Suppressor macrophage (primary cell): ENCODE results near the gene NMRK2.
A peak's percentile ranks its signal among the peaks of the same experiment; 100 is the strongest.

Experiments
- DNase-seq, 4 experiments: peaks; one replicate each; pipeline ENCODE4 v3.0.0-alpha.2; 2020 to 2022

Gene NMRK2

GRCh38 chr19:3981736-3982681 is 49.1 kb downstream of the NMRK2 start:
- no peak for DNase-seq

DNA sequence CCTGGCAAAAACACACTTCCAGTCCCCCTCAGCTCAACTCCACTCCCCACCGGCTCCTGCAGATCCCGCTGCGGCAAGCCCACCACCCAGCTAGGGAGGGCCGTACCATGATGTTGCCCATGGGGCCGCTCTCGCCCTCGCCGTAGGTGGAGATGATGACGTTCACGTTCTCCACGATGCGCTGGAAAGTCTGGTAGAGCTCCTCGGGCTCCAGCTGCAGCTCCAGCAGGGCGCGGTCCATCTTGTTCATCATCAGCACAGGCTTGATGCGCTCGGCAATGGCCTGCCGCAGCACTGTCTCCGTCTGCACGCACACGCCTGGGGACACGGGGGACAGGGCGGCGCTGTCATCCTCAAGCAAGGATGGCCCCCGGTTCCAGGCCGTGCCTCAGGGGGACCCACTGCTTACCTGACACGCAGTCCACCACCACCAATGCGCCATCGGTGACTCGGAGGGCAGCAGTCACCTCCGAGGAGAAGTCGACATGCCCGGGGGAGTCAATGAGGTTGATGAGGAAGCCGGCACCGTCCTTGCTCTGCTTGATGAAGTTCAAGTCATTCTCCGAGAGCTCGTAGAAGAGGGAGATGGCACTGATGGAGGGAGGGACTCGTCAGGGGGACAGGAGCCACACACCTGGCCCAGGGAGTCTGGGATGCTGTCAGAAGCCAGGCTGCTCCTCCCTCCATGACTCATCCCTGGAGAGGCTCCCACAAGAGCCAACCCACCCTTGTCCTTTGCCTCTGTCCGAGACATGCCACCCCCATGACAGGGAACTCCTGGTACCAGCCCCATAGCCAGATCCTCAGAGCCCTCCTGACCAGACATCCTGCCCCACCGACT is 50.1 kb downstream of the NMRK2 start:
- DNase-seq = no peak

- DNase-seq = no peak
Measured at GRCh38 chr19:3983542-3983914, 50.7 kb downstream of the NMRK2 start.

DNA sequence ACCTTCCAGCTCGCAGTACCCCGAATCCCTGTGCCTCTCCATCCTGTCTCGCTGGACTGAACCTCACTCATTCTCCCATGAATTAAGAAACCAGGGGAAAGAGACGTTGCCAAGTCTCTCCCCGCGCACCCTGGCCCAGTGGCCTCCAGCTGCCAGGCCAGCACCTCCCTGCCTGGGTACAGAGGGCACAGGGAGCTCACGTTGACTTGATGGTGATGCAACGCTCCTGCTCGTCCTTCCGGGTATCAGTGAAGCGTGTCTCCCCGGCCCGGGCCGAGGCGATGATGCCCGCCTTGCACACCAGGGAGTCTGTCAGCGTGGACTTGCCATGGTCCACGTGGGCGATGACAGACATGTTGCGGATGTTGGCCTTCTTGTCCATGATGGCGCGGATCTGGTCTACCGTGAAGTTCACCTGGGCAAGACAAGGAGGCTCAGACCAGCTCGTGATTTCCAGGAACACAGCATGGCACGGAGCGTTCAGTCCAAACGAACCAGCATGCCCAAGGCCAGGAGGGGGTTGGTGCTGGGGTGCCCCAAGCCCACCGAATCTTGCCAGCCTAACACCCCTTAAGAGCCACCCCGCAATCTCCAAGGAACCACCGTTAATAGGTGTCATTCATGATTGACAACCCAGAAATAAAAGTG is 51.2 kb downstream of the NMRK2 start:
- peak in 3 of 4 experiments; percentile 34 to 52 (median 50) for DNase-seq

DNA sequence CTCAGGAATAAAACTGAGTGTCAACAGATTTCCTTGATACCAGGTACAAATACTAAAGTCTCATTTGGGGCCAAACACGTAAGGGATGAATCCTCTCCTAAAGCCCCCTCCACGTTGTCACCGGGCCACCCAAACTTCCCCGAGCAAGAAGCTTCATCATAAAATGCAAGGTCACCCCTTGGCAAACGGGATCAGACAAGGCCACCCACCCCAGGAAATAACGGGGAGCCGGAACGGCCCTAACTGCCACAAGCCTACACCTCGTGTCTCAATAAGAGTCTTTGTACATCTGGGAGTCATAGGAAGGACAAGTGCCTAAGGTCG is 51.7 kb downstream of the NMRK2 start:
- peak in 3 of 4 experiments; percentile 19 to 28 (median 27) for DNase-seq

GRCh38 chr19:3984908-3985642 is 52.2 kb downstream of the NMRK2 start, which contains the start of gene EEF2:
TSS of gene EEF2 (minus strand) at chr19:3985463. CDS start at chr19:3985380, 83 bp downstream.
- DNase-seq = peak; percentile 96 to 99 (median 98)

GRCh38 chr19:3985643-3986259 is 52.9 kb downstream of the NMRK2 start:
- peak in 1 of 4 experiments; percentile 27 for DNase-seq

DNA sequence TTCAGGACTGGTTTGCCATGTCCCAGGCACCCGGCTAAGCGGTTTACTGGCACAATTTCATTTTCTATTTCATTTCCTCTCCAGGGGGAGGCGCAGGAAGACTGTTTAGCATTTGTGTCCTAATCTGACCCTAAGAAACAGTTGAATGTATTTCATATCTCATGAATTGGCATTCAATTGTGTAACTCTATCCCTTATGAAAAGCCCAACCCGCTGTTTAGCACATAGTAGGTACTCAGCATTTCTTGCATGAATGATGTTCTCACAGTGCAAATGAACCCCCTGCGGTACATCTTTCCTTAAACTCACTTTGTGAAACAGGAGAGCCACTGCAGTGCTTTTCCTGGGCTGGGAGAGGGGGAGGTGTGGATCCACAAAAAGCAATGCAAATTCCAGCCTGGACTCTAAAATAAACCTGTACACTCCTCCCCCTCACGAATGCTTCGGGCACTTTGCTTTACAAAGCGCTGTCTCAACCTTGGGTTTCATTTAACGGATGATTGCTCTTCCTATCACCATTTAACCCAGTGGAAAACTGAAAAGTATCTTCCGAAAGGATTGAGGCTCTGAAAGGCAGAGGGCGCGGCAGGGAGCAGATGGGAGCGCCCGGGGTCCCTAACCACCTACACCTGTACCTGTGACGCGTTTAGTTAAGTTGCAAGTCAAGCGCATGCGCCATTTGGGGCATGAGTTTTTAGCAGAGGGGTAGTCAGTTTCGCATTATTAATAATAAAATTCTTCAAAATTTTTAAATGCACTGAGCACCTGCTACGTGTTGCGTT is 53.6 kb downstream of the NMRK2 start:
- DNase-seq = peak; percentile 78 to 91 (median 86)

DNA sequence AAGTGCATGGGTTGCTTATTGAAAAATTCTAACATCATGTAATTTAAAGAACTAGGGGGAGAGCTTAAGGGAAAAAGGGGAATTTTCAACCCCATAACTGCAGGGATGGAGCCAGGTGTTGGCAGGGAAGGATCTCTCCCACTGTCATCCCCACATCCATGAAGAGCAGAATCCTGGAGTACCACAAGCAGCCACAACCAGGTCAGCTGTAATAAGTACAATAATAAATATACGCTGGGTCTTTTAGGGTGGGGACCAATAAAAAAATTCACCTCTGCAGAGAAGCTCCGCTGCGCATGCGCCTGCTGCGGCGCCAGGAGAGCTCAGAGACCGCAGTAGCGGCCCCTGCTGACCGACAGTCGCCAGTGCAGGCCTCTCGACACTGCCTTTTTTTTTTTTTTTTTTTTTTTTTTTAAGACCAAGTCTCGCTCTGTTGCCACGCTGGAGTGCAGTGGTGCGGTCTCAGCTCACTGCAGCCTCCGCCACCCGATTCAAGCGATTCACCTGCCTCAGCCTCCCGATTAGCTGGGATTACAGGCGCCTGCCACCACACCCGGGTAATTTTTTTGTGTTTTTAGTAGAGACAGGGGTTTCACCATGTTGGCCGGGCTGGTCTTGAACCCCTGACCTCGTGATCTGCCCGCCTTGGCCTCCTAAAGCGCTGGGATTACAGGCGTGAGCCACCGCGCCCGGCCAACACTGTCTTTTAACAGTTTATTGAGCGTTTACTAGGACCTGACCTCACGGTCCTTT is 54.9 kb downstream of the NMRK2 start:
- DNase-seq = peak; percentile 92 to 96 (median 95)

GRCh38 chr19:3990815-3991117 is 57.9 kb downstream of the NMRK2 start:
- DNase-seq = no peak
